HepG2 (cell line): ENCODE data around the gene TBX5. TPM values are rescaled to one million over a fixed set of nuclear protein-coding genes. Genes with fewer than 3 reads are reported as not detected.

Experiments used
- EZH2 ChIP-seq: conservative IDR thresholded peaks from 2 replicates; pipeline ENCODE4 v1.6.1; 2012; ENCODE audit warnings: mild to moderate bottlenecking, low read depth, low read length, moderate library complexity
- FOXK2 ChIP-seq: fragments of 450-650 bp; IDR thresholded peaks from 2 replicates; pipeline ENCODE4 v1.6.1; 2016
- IKZF1 ChIP-seq: fragments of 450-650 bp; IDR thresholded peaks from 2 replicates; pipeline ENCODE4 v1.7.1; 2016
- MEF2D ChIP-seq: sonication (generic); formaldehyde crosslinking; IDR thresholded peaks from 2 replicates; pipeline ENCODE4 v1.5.1; 2020; ENCODE audit warnings: mild to moderate bottlenecking, missing genetic modification reagents
- PRDM15 ChIP-seq: sonication (generic); formaldehyde crosslinking; IDR thresholded peaks from 2 replicates; pipeline ENCODE4 v1.4.0; 2020; ENCODE audit warnings: missing genetic modification reagents
- SMAD9 ChIP-seq: sonication (generic); formaldehyde crosslinking; IDR thresholded peaks from 2 replicates; pipeline ENCODE4 v1.5.1; 2020; ENCODE audit warnings: mild to moderate bottlenecking, missing genetic modification reagents
- ZFP62 ChIP-seq: sonication (generic); formaldehyde crosslinking; IDR thresholded peaks from 2 replicates; pipeline ENCODE4 v1.4.0; 2020; ENCODE audit warnings: missing genetic modification reagents
- ZNF839 ChIP-seq: sonication (generic); formaldehyde crosslinking; IDR thresholded peaks from 2 replicates; pipeline ENCODE4 v1.4.0; 2020; ENCODE audit warnings: missing genetic modification reagents, mild to moderate bottlenecking, borderline replicate concordance
- polyA plus RNA-seq, 8 experiments: library from polyadenylated mRNA; depleted of rRNA in 3 of 8; stranded (reverse) in 7 of 8; unstranded in 1 of 8; fragments of >200 nt; fragmentation: Illumina TruSeq in 4 of 8; extraction: Trizol in 4 of 8; gene quantifications; 2 replicates each; pipeline versions ENCODE4 v1.2.1 to v1.2.3, GENCODE V29; 2011 to 2016; ENCODE audit warnings: low read depth in 4 of 8, missing spikeins in 1 of 8, mixed read lengths in 1 of 8; ENCODE audit not compliant: insufficient read depth in 1 of 8
- total RNA-seq, 5 experiments: library from RNA; depleted of rRNA; stranded (reverse); fragments of >200 nt; fragmentation: Illumina TruSeq; extraction: Trizol; gene quantifications; 2 replicates each; pipeline ENCODE4 v1.2.3, GENCODE V29; 2016; ENCODE audit warnings: low read depth in 1 of 5
- TF ChIP-seq, protein P1 (sequence below): sonication (generic); formaldehyde crosslinking; IDR thresholded peaks from 2 replicates; pipeline ENCODE4 v1.4.0; 2020; ENCODE audit warnings: mild to moderate bottlenecking, missing genetic modification reagents
- TF ChIP-seq, protein P2 (sequence below): IDR thresholded peaks from 2 replicates; pipeline ENCODE4 v1.6.1; 2016; ENCODE audit warnings: low read depth, borderline replicate concordance

Gene TBX5
- total and polyA plus RNA-seq, 2 of the 13 experiments (the other 11 are each of a cell fraction or from before 2014, with no cell fraction given), result not detected

- TF ChIP-seq, protein P1, sequence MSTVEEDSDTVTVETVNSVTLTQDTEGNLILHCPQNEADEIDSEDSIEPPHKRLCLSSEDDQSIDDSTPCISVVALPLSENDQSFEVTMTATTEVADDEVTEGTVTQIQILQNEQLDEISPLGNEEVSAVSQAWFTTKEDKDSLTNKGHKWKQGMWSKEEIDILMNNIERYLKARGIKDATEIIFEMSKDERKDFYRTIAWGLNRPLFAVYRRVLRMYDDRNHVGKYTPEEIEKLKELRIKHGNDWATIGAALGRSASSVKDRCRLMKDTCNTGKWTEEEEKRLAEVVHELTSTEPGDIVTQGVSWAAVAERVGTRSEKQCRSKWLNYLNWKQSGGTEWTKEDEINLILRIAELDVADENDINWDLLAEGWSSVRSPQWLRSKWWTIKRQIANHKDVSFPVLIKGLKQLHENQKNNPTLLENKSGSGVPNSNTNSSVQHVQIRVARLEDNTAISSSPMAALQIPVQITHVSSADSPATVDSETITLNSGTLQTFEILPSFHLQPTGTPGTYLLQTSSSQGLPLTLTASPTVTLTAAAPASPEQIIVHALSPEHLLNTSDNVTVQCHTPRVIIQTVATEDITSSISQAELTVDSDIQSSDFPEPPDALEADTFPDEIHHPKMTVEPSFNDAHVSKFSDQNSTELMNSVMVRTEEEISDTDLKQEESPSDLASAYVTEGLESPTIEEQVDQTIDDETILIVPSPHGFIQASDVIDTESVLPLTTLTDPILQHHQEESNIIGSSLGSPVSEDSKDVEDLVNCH, result no peak
- TF ChIP-seq SMAD9 (CRISPR knock-in tag) (no peak), FOXK2 (no peak), PRDM15 (CRISPR knock-in tag) (peak; percentile 96), ZFP62 (CRISPR knock-in tag) (no peak), ZNF839 (CRISPR knock-in tag) (no peak), IKZF1 (no peak), EZH2 (peak; percentile 60; the same call in 1 of the 2 replicates), MEF2D (CRISPR knock-in tag) (no peak)
- TF ChIP-seq, protein P2, sequence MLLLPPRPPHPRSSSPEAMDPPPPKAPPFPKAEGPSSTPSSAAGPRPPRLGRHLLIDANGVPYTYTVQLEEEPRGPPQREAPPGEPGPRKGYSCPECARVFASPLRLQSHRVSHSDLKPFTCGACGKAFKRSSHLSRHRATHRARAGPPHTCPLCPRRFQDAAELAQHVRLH (CRISPR knock-in tag), result no peak
Observed at GRCh38 chr12:114399664-114400211, 6.2 kb downstream of the TBX5 start (continued).
